H1 (cell line): ENCODE measurements around the gene NEDD4L. TPM values are rescaled to one million over a fixed set of nuclear protein-coding genes. Genes with fewer than 3 reads are reported as not detected.

Source experiments
- CTCF ChIA-PET: fragments of 300-600 bp; sonication (Branson Sonifier 250); formaldehyde crosslinking; loops from one replicate; lab custom pipeline; 2021; ENCODE audit not compliant: partially characterized antibody; lab: Charles Lee
- POLR2A ChIA-PET: fragments of 300-600 bp; sonication (Branson Sonifier 250); formaldehyde crosslinking; loops from one replicate; lab custom pipeline; 2021; ENCODE audit warnings: inconsistent platforms; ENCODE audit not compliant: partially characterized antibody; lab: Charles Lee
- DNase-seq, 2 experiments: peaks; one replicate each; pipeline versions ENCODE4 v3.0.0 to v3.0.0-alpha.2; 2010 to 2022; ENCODE audit warnings: low spot score in 2 of 2, low read depth in 1 of 2, mixed read lengths in 1 of 2
- FAIRE-seq: peaks from 2 replicates; lab custom pipeline; 2011; peaks lifted over from hg19 to GRCh38; lab: Jason Lieb, UNC
- H2AFZ ChIP-seq: 2 replicates; pipeline ENCODE4 v1.8.1; 2012; ENCODE audit warnings: low read length, inconsistent platforms
- H2AK5ac ChIP-seq: 2 replicates; pipeline ENCODE4 v1.6.1; 2013; ENCODE audit warnings: low read depth, low read length
- H2BK120ac ChIP-seq: replicated peaks from 2 replicates; pipeline ENCODE3; 2013; ENCODE audit warnings: low read depth, low read length, inconsistent platforms
- H2BK12ac ChIP-seq: 2 replicates; pipeline ENCODE4 v1.6.1; 2013; ENCODE audit warnings: low read depth, low read length
- H2BK15ac ChIP-seq: 2 replicates; pipeline ENCODE4 v1.6.1; 2013; ENCODE audit warnings: low read length
- H2BK20ac ChIP-seq: 2 replicates; pipeline ENCODE4 v1.6.1; 2013; ENCODE audit warnings: low read length
- H2BK5ac ChIP-seq: 2 replicates; pipeline ENCODE4 v1.6.1; 2013; ENCODE audit warnings: low read depth, low read length
- H3K14ac ChIP-seq: 2 replicates; pipeline ENCODE4 v1.6.1; 2013; ENCODE audit warnings: inconsistent platforms; ENCODE audit not compliant: insufficient read length
- H3K18ac ChIP-seq: 2 replicates; pipeline ENCODE4 v1.6.1; 2013; ENCODE audit warnings: low read length; ENCODE audit errors: extremely low read depth
- H3K23ac ChIP-seq: 2 replicates; pipeline ENCODE4 v1.6.1; 2013; ENCODE audit warnings: inconsistent platforms; ENCODE audit not compliant: insufficient read length
- H3K23me2 ChIP-seq: 2 replicates; pipeline ENCODE4 v1.6.1; 2013; ENCODE audit warnings: low read depth, low read length
- H3K27ac ChIP-seq: 2 replicates; pipeline ENCODE4 v1.6.1; 2011; ENCODE audit warnings: low read depth, low read length, inconsistent platforms
- H3K27me3 ChIP-seq, 4 experiments: replicated peaks in 1 of 4; 1 replicate in 1 of 4; 2 replicates in 3 of 4; pipeline versions ENCODE4 v1.6.1 to v1.8.1; 2011 to 2013; ENCODE audit warnings: low read length in 3 of 4, mild to moderate bottlenecking in 3 of 4, inconsistent platforms in 2 of 4, mixed read lengths in 2 of 4, moderate library complexity in 1 of 4; ENCODE audit not compliant: control insufficient read depth in 3 of 4, insufficient read depth in 3 of 4; ENCODE audit errors: extremely low read depth in 1 of 4
- H3K36me3 ChIP-seq, 4 experiments: 2 replicates each; pipeline versions ENCODE4 v1.6.1 to v1.8.1; 2011 to 2013; ENCODE audit warnings: mild to moderate bottlenecking in 4 of 4, low read length in 3 of 4, moderate library complexity in 2 of 4, control low read depth in 1 of 4, inconsistent platforms in 1 of 4; ENCODE audit not compliant: insufficient read depth in 4 of 4, control insufficient read depth in 2 of 4
- H3K4ac ChIP-seq: replicated peaks from 2 replicates; pipeline ENCODE3; 2013; ENCODE audit warnings: low read length, low read depth, mixed read lengths, inconsistent platforms; ENCODE audit not compliant: insufficient read length
- H3K4me1 ChIP-seq, 4 experiments: replicated peaks in 1 of 4; 1 replicate in 1 of 4; 2 replicates in 3 of 4; pipeline versions ENCODE4 v1.6.1 to v1.8.1; 2011 to 2013; ENCODE audit warnings: low read length in 3 of 4, inconsistent platforms in 2 of 4, mixed read lengths in 1 of 4; ENCODE audit not compliant: insufficient read depth in 4 of 4, control insufficient read depth in 3 of 4
- H3K4me2 ChIP-seq, 2 experiments: 2 replicates each; pipeline versions ENCODE4 v1.6.1 to v1.8.1; 2011 to 2013; ENCODE audit warnings: low read depth in 2 of 2, low read length in 2 of 2, control low read depth in 1 of 2, inconsistent platforms in 1 of 2, mild to moderate bottlenecking in 1 of 2; ENCODE audit not compliant: insufficient read depth in 1 of 2
- H3K4me3 ChIP-seq, 4 experiments: fragments of 200-600, 300-600 bp in 1 of 4; sonication (generic), shearing (Covaris generic), sonication (Bioruptor Twin) in 1 of 4; 2 replicates each; pipeline versions ENCODE4 v1.5.1 to v1.8.1; 2011 to 2016; ENCODE audit warnings: low read length in 4 of 4, low read depth in 3 of 4, control low read depth in 2 of 4, inconsistent platforms in 2 of 4, mild to moderate bottlenecking in 2 of 4, mixed read lengths in 1 of 4, moderate library complexity in 1 of 4; ENCODE audit not compliant: insufficient read depth in 2 of 4; ENCODE audit errors: extremely low read depth in 1 of 4
- H3K56ac ChIP-seq: replicated peaks from 2 replicates; pipeline ENCODE3; 2013; ENCODE audit warnings: low read depth, mild to moderate bottlenecking, mixed read lengths, low read length, inconsistent platforms; ENCODE audit not compliant: insufficient read length
- H3K79me1 ChIP-seq: 2 replicates; pipeline ENCODE4 v1.6.1; 2013; ENCODE audit warnings: low read depth, low read length, control low read depth
- H3K79me2 ChIP-seq, 2 experiments: 2 replicates each; pipeline versions ENCODE4 v1.6.1 to v1.8.1; 2012 to 2013; ENCODE audit warnings: low read length in 2 of 2, mild to moderate bottlenecking in 2 of 2, inconsistent platforms in 1 of 2; ENCODE audit not compliant: insufficient read depth in 2 of 2, control insufficient read depth in 1 of 2
- H3K9ac ChIP-seq, 4 experiments: replicated peaks in 1 of 4; 1 replicate in 1 of 4; 2 replicates in 3 of 4; pipeline versions ENCODE4 v1.6.1 to v1.8.1; 2011 to 2013; ENCODE audit warnings: low read depth in 3 of 4, low read length in 3 of 4, control low read depth in 2 of 4, mild to moderate bottlenecking in 2 of 4, moderate library complexity in 2 of 4, inconsistent platforms in 1 of 4; ENCODE audit errors: extremely low read depth in 1 of 4
- H3K9me3 ChIP-seq, 2 experiments: 2 replicates each; pipeline versions ENCODE4 v1.6.1 to v1.8.1; 2012 to 2013; ENCODE audit warnings: mild to moderate bottlenecking in 2 of 2, moderate library complexity in 2 of 2, control low read depth in 1 of 2, inconsistent platforms in 1 of 2, low read depth in 1 of 2, low read length in 1 of 2, mixed read lengths in 1 of 2; ENCODE audit not compliant: insufficient read depth in 2 of 2
- H4K20me1 ChIP-seq, 2 experiments: replicated peaks in 1 of 2; 2 replicates each; pipeline versions ENCODE3 to v1.8.1; 2011 to 2013; ENCODE audit warnings: inconsistent platforms in 2 of 2, low read length in 2 of 2, mild to moderate bottlenecking in 1 of 2; ENCODE audit not compliant: insufficient read depth in 2 of 2, control insufficient read depth in 1 of 2
- H4K5ac ChIP-seq: 2 replicates; pipeline ENCODE4 v1.6.1; 2013; ENCODE audit warnings: low read length, low read depth, mixed read lengths, inconsistent platforms; ENCODE audit not compliant: insufficient read length
- H4K8ac ChIP-seq: 2 replicates; pipeline ENCODE4 v1.8.0; 2013; ENCODE audit warnings: mild to moderate bottlenecking, moderate library complexity, low read length, inconsistent platforms; ENCODE audit not compliant: insufficient read depth; ENCODE audit errors: extremely low read depth
- H4K91ac ChIP-seq: replicated peaks from 2 replicates; pipeline ENCODE3; 2013; ENCODE audit warnings: low read length, mixed read lengths, inconsistent platforms; ENCODE audit not compliant: insufficient read length
- JUN ChIP-seq: IDR thresholded peaks from 2 replicates; pipeline ENCODE4 v1.6.1; 2011; ENCODE audit warnings: low read depth, mild to moderate bottlenecking, improper control_type of control experiment, low read length
- KDM1A ChIP-seq: fragments of 200-600, 300-600 bp; sonication (generic); IDR thresholded peaks from 2 replicates; pipeline ENCODE4 v1.7.1; 2016; ENCODE audit warnings: mild to moderate bottlenecking, low read length, borderline replicate concordance
- MAFK ChIP-seq: IDR thresholded peaks from 2 replicates; pipeline ENCODE4 v1.6.1; 2012; ENCODE audit warnings: low read depth, mild to moderate bottlenecking, improper control_type of control experiment, low read length
- NANOG ChIP-seq: IDR thresholded peaks from 2 replicates; pipeline ENCODE4 v1.6.1; 2011; ENCODE audit warnings: low read length, low read depth, mild to moderate bottlenecking, inconsistent platforms; ENCODE audit not compliant: insufficient read depth, poor library complexity, severe bottlenecking
- RNF2 ChIP-seq: fragments of 200-900, 300-1000 bp; sonication (generic); IDR thresholded peaks from 2 replicates; pipeline ENCODE4 v1.7.1; 2016; ENCODE audit warnings: borderline replicate concordance, low read depth, mild to moderate bottlenecking, antibody characterized with exemption, low read length; ENCODE audit not compliant: poor library complexity, severe bottlenecking; ENCODE audit errors: missing control alignments
- SIX5 ChIP-seq: IDR thresholded peaks from 2 replicates; pipeline ENCODE4 v1.6.1; 2011; ENCODE audit warnings: mild to moderate bottlenecking, low read depth, low read length
- TEAD4 ChIP-seq: IDR thresholded peaks from 2 replicates; pipeline ENCODE4 v1.6.1; 2012; ENCODE audit warnings: low read depth, low read length, inconsistent platforms, mixed read lengths
- WGBS, 2 experiments: shearing (Covaris generic) in 1 of 2; methylation state at CpG; one replicate each; pipeline versions ENCODE4 v1.1.6 to v1.1.7; 2013 to 2015; ENCODE audit warnings: low lambda C conversion rate in 2 of 2, mixed read lengths in 2 of 2, inconsistent platforms in 1 of 2, low coverage in 1 of 2, missing lambda C conversion rate in 1 of 2; ENCODE audit not compliant: insufficient replicate concordance in 2 of 2, insufficient coverage in 1 of 2, insufficient read length in 1 of 2; ENCODE audit errors: extremely low coverage in 1 of 2, missing lambda C conversion rate in 1 of 2; 5-methylcytosine and 5-hydroxymethylcytosine counted together
- polyA plus RNA-seq, 7 experiments: library from polyadenylated mRNA; depleted of rRNA in 3 of 7; stranded (reverse) in 5 of 7; unstranded in 2 of 7; fragments of >200 nt in 5 of 7; fragments of 200-250 nt in 2 of 7; gene quantifications; 1 replicate in 5 of 7; 2 replicates in 1 of 7; 4 replicates in 1 of 7; pipeline versions ENCODE4 v1.2.1 to v1.2.3, GENCODE V29; 2011 to 2013; ENCODE audit warnings: missing spikeins in 2 of 7, mixed read lengths in 2 of 7
- total RNA-seq: library from RNA; stranded (reverse); fragmentation: NEBNext Ultra II Directional; extraction: Animal tissue kit (Norgen Biotek cat#: 25700); gene quantifications from 2 replicates; pipeline ENCODE4 v1.2.1, GENCODE V29; 2021

Gene NEDD4L
- total and polyA plus RNA-seq, 2 of the 8 experiments (the other 6 are each of a cell fraction or from before 2014, with no cell fraction given): 37.3 to 69.8 TPM

- Histone ChIP-seq H2BK15ac (no peak overlapping the region), H3K4ac (no peak overlapping the region), H3K79me1 (peaks cover 2% of the 10 kb centered on the region; the same call in 1 of the 2 replicates), H3K23ac (no peak overlapping the region)
- DNase-seq (no peak), FAIRE-seq (no peak)
- TF ChIP-seq RNF2 (no peak), NANOG (no peak), TEAD4 (no peak), JUN (no peak), KDM1A (no peak), MAFK (no peak), SIX5 (no peak)
- TF ChIP-seq, all 59 proteins: peak for 0
- H2BK12ac ChIP-seq: no peak overlapping the region
- no peak overlapping the region for H2BK120ac ChIP-seq
- no peak overlapping the region for H3K14ac ChIP-seq
- H3K9me3 ChIP-seq: no peaks in the 10 kb centered on the region
- POLR2A ChIA-PET: no interaction called here
- CTCF ChIA-PET: interaction anchor here (1.0 to 1.7 kb wide), 4 partner anchors 10 to 71 kb away, joined by 3 to 4 read pairs (median 4); no protein-coding TSS in a partner anchor
- no peak overlapping the region for H3K18ac ChIP-seq
- no peak overlapping the region for H2AFZ ChIP-seq
- no peak overlapping the region for H3K4me3 ChIP-seq
- peaks cover 6 to 33% (median 24%) of the 10 kb centered on the region in 4 experiments for H3K4me1 ChIP-seq
- H3K9ac ChIP-seq: no peak overlapping the region
- no peak overlapping the region for H3K56ac ChIP-seq
- no peak overlapping the region for H4K5ac ChIP-seq
- H2AK5ac ChIP-seq: no peak overlapping the region
- 88% methylated on average over 2 of the region's 2 CpGs; no CpG with 5 or more reads in 1 of the 2 experiments for WGBS, 2 experiments
- H3K79me2 ChIP-seq: peaks cover 0 to 2% of the 10 kb centered on the region in 2 experiments; a peak in 1 of 4 replicates
- no peak overlapping the region for H4K8ac ChIP-seq
- no peak overlapping the region for H4K91ac ChIP-seq
- no peak overlapping the region for H2BK20ac ChIP-seq
- peaks cover 0 to 8% (median 2%) of the 10 kb centered on the region in 4 experiments; a peak in 2 of 8 replicates for H3K36me3 ChIP-seq
- H3K23me2 ChIP-seq: no peaks in the 10 kb centered on the region
- no peak overlapping the region for H3K27ac ChIP-seq
- H3K4me2 ChIP-seq: no peak overlapping the region
- H3K27me3 ChIP-seq: no peaks in the 10 kb centered on the region
- H2BK5ac ChIP-seq: no peak overlapping the region
- peaks cover 0 to 4% of the 10 kb centered on the region in 2 experiments for H4K20me1 ChIP-seq
Measured at GRCh38 chr18:58251416-58251815, 207.4 kb downstream of the NEDD4L start.
